GM12878 (cell line): ENCODE data around the gene NRBF2. TPM values are rescaled to one million over a fixed set of nuclear protein-coding genes. Genes with fewer than 3 reads are reported as not detected.

Experiments
- ATAC-seq: fragments of 200-7000 bp; cut with Tn5 transposase; 3 replicates; pipeline ENCODE4 v1.9.1; 2020; ENCODE audit warnings: mild to moderate bottlenecking, moderate library complexity
- BruUV-seq: library from RNA; stranded (reverse); fragments of 400-500 nt; replicated peaks from 2 replicates; lab custom pipeline; 2021; lab: Mats Ljungman, UMichigan
- CTCF ChIA-PET: fragments of 300-600 bp; sonication (Branson Sonifier 250); formaldehyde crosslinking; extraction: SDS; loops from one replicate; lab custom pipeline; 2021; ENCODE audit warnings: inconsistent platforms; lab: Yijun Ruan, JAX
- POLR2A ChIA-PET: fragments of 350-600 bp; formaldehyde crosslinking; extraction: SDS; loops from one replicate; lab custom pipeline; 2021; ENCODE audit warnings: inconsistent platforms; lab: Charles Lee
- RAD21 ChIA-PET: fragments of 300-600 bp; sonication (Branson Sonifier 250); formaldehyde crosslinking; loops from one replicate; lab custom pipeline; 2023; ENCODE audit warnings: antibody characterized with exemption; ENCODE audit not compliant: unreplicated experiment; lab: Charles Lee
- SMC1A ChIA-PET: fragments of 300-600 bp; sonication (Branson Sonifier 250); formaldehyde crosslinking; loops from one replicate; lab custom pipeline; 2023; ENCODE audit not compliant: unreplicated experiment, uncharacterized antibody; lab: Charles Lee
- DNase-seq: peaks from one replicate; pipeline ENCODE4 v3.0.0-alpha.2; 2011; ENCODE audit warnings: low read depth, low spot score
- FAIRE-seq: peaks from 3 replicates; lab custom pipeline; 2011; peaks lifted over from hg19 to GRCh38; lab: Jason Lieb, UNC
- H2AFZ ChIP-seq: 2 replicates; pipeline ENCODE4 v1.6.0; 2011; ENCODE audit warnings: low read depth, low read length, control low read depth; ENCODE audit not compliant: control insufficient read depth
- H3K27ac ChIP-seq: 2 replicates; pipeline ENCODE4 v1.5.1; 2011; ENCODE audit warnings: control low read depth; ENCODE audit not compliant: control insufficient read depth, insufficient read depth
- H3K27me3 ChIP-seq, 2 experiments: replicated peaks in 1 of 2; 2 replicates each; pipeline versions ENCODE4 v1.6.0 to v1.6.1; 2011; ENCODE audit warnings: low read length in 1 of 2; ENCODE audit not compliant: control insufficient read depth in 2 of 2, insufficient read depth in 2 of 2
- H3K36me3 ChIP-seq, 2 experiments: 2 replicates each; pipeline ENCODE4 v1.5.1; 2011; ENCODE audit warnings: low read length in 1 of 2; ENCODE audit not compliant: control insufficient read depth in 2 of 2, insufficient read depth in 2 of 2
- H3K4me1 ChIP-seq: 2 replicates; pipeline ENCODE4 v1.6.1; 2011; ENCODE audit warnings: mild to moderate bottlenecking, low read length, moderate library complexity, mixed read lengths; ENCODE audit not compliant: control insufficient read depth, insufficient read depth
- H3K4me2 ChIP-seq: 2 replicates; pipeline ENCODE4 v1.6.0; 2011; ENCODE audit warnings: control low read depth; ENCODE audit not compliant: control insufficient read depth, insufficient read depth
- H3K4me3 ChIP-seq: fragments of 200-600 bp; sonication (generic); 2 replicates; pipeline ENCODE4 v1.5.1; 2016
- H3K79me2 ChIP-seq: 2 replicates; pipeline ENCODE4 v1.6.0; 2011; ENCODE audit warnings: low read length; ENCODE audit not compliant: control insufficient read depth, insufficient read depth
- H3K9ac ChIP-seq: 2 replicates; pipeline ENCODE4 v1.8.0; 2011; ENCODE audit warnings: low read length, control low read depth, mixed read lengths; ENCODE audit not compliant: control insufficient read depth, insufficient read depth
- H3K9me3 ChIP-seq: replicated peaks from 3 replicates; pipeline ENCODE4 v1.5.1; 2011; ENCODE audit warnings: mild to moderate bottlenecking, low read length; ENCODE audit not compliant: control insufficient read depth, insufficient read depth
- H4K20me1 ChIP-seq: 2 replicates; pipeline ENCODE4 v1.6.0; 2011; ENCODE audit not compliant: control insufficient read depth, insufficient read depth
- CBFB ChIP-seq: IDR thresholded peaks from 2 replicates; pipeline ENCODE4 v1.6.1; 2016; ENCODE audit warnings: antibody characterized with exemption, low read depth
- CHD1 ChIP-seq: IDR thresholded peaks from 2 replicates; pipeline ENCODE4 v1.6.1; 2012; ENCODE audit warnings: low read depth, low read length, improper control_type of control experiment
- DPF2 ChIP-seq: fragments of 450-650 bp; IDR thresholded peaks from 2 replicates; pipeline ENCODE4 v1.6.1; 2017; ENCODE audit warnings: mild to moderate bottlenecking
- JUND ChIP-seq: IDR thresholded peaks from 2 replicates; pipeline ENCODE4 v1.6.1; 2012; ENCODE audit warnings: low read depth, mild to moderate bottlenecking, low read length, improper control_type of control experiment, moderate library complexity
- MAX ChIP-seq: IDR thresholded peaks from 2 replicates; pipeline ENCODE4 v1.6.1; 2012; ENCODE audit warnings: low read depth, low read length, improper control_type of control experiment
- MEF2A ChIP-seq: IDR thresholded peaks from 2 replicates; pipeline ENCODE4 v1.6.1; 2011; ENCODE audit warnings: low read depth, mild to moderate bottlenecking, low read length, moderate library complexity; ENCODE audit not compliant: insufficient read depth
- MYB ChIP-seq: fragments of 150-350 bp; IDR thresholded peaks from 2 replicates; pipeline ENCODE4 v1.6.1; 2014; ENCODE audit warnings: mild to moderate bottlenecking, low read depth, low read length, borderline replicate concordance
- NFYB ChIP-seq: IDR thresholded peaks from 2 replicates; pipeline ENCODE4 v1.6.1; 2011; ENCODE audit warnings: low read depth, mild to moderate bottlenecking, low read length, improper control_type of control experiment, moderate library complexity; ENCODE audit not compliant: insufficient read depth
- NRF1 ChIP-seq: conservative IDR thresholded peaks from 2 replicates; pipeline ENCODE4 v1.6.1; 2011; ENCODE audit warnings: mild to moderate bottlenecking, low read depth, low read length, improper control_type of control experiment
- RAD21 ChIP-seq: IDR thresholded peaks from 2 replicates; pipeline ENCODE4 v1.6.1; 2011; ENCODE audit warnings: mild to moderate bottlenecking, low read depth, low read length, moderate library complexity; ENCODE audit not compliant: insufficient read depth
- TARDBP ChIP-seq: IDR thresholded peaks from 2 replicates; pipeline ENCODE4 v1.6.1; 2016; ENCODE audit warnings: borderline replicate concordance
- TCF12 ChIP-seq: IDR thresholded peaks from 2 replicates; pipeline ENCODE4 v1.6.1; 2011; ENCODE audit warnings: low read depth, mild to moderate bottlenecking, low read length
- ZBTB11 ChIP-seq: fragments of 450-650 bp; formaldehyde crosslinking; IDR thresholded peaks from 2 replicates; pipeline ENCODE4 v1.5.0; 2022; ENCODE audit warnings: mild to moderate bottlenecking, missing genetic modification characterization
- WGBS: methylation state at CpG from one replicate; pipeline ENCODE4 v1.1.6; 2016; ENCODE audit warnings: low lambda C conversion rate; ENCODE audit not compliant: insufficient replicate concordance, insufficient coverage; ENCODE audit errors: missing lambda C conversion rate; 5-methylcytosine and 5-hydroxymethylcytosine counted together
- in situ Hi-C: fragments of 300-500 bp; cut with MboI; formaldehyde crosslinking; loops from 9 replicates; pipeline ENCODE4 v1.14.3; 2018; ENCODE audit warnings: mixed read lengths
- intact Hi-C: fragments of 100-400 bp; cut with micrococcal nuclease; formaldehyde crosslinking; loops from one replicate; pipeline ENCODE4 v1.14.2; 2022; ENCODE audit not compliant: unreplicated experiment
- polyA plus RNA-seq, 11 experiments: library from polyadenylated mRNA; depleted of rRNA in 4 of 11; unstranded in 6 of 11; stranded (reverse) in 5 of 11; fragments of >200 nt; fragmentation: Nextera tagmentation in 4 of 11; fragmentation: Illumina TruSeq in 1 of 11; extraction: Ambion mirVana in 4 of 11; extraction: Trizol in 1 of 11; gene quantifications; 1 replicate in 1 of 11; 2 replicates in 10 of 11; pipeline versions ENCODE4 v1.2.1 to v1.2.3, GENCODE V29; 2011 to 2016; ENCODE audit warnings: inconsistent platforms in 2 of 11, missing spikeins in 2 of 11, low read depth in 1 of 11
- total RNA-seq, 4 experiments: library from RNA; depleted of rRNA in 3 of 4; stranded (reverse); fragments of >200 nt in 3 of 4; fragmentation: Illumina TruSeq in 1 of 4; extraction: Trizol in 1 of 4; gene quantifications; 2 replicates each; pipeline versions ENCODE4 v1.2.1 to v1.2.3, GENCODE V29; 2013 to 2021
- TF ChIP-seq, protein P1 (sequence below): IDR thresholded peaks from 2 replicates; pipeline ENCODE4 v1.6.1; 2011; ENCODE audit warnings: low read depth, mild to moderate bottlenecking, low read length, moderate library complexity, borderline replicate concordance; ENCODE audit errors: extremely low read depth
- TF ChIP-seq, protein P2 (sequence below): fragments of 450-650 bp; IDR thresholded peaks from 2 replicates; pipeline ENCODE4 v1.6.1; 2017; ENCODE audit warnings: antibody characterized with exemption, mild to moderate bottlenecking, moderate library complexity
- TF ChIP-seq, protein P3 (sequence below): fragments of 450-650 bp; IDR thresholded peaks from 2 replicates; pipeline ENCODE4 v1.6.1; 2016; ENCODE audit warnings: mild to moderate bottlenecking

Gene NRBF2
- total and polyA plus RNA-seq, 10 of the 15 experiments (the other 5 are each of a cell fraction or from before 2014, with no cell fraction given): 17.8 to 39.8 (median 27.7) TPM

- CTCF ChIA-PET: interaction anchor here (0.6 to 2.8 kb wide), 2 partner anchors 53 to 570 kb away, joined by 3 to 8 read pairs; no protein-coding TSS in a partner anchor
- DNase-seq: no peak
- TF ChIP-seq TARDBP: no peak
- TF ChIP-seq TCF12: no peak
- TF ChIP-seq CHD1: no peak
- TF ChIP-seq, protein P1, sequence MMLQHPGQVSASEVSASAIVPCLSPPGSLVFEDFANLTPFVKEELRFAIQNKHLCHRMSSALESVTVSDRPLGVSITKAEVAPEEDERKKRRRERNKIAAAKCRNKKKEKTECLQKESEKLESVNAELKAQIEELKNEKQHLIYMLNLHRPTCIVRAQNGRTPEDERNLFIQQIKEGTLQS: no peak
- TF ChIP-seq, protein P2, sequence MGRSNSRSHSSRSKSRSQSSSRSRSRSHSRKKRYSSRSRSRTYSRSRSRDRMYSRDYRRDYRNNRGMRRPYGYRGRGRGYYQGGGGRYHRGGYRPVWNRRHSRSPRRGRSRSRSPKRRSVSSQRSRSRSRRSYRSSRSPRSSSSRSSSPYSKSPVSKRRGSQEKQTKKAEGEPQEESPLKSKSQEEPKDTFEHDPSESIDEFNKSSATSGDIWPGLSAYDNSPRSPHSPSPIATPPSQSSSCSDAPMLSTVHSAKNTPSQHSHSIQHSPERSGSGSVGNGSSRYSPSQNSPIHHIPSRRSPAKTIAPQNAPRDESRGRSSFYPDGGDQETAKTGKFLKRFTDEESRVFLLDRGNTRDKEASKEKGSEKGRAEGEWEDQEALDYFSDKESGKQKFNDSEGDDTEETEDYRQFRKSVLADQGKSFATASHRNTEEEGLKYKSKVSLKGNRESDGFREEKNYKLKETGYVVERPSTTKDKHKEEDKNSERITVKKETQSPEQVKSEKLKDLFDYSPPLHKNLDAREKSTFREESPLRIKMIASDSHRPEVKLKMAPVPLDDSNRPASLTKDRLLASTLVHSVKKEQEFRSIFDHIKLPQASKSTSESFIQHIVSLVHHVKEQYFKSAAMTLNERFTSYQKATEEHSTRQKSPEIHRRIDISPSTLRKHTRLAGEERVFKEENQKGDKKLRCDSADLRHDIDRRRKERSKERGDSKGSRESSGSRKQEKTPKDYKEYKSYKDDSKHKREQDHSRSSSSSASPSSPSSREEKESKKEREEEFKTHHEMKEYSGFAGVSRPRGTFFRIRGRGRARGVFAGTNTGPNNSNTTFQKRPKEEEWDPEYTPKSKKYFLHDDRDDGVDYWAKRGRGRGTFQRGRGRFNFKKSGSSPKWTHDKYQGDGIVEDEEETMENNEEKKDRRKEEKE: no peak
- no peak for TF ChIP-seq NRF1
- TF ChIP-seq ZBTB11 (CRISPR knock-in tag): no peak
- TF ChIP-seq MYB: no peak
- no peak for TF ChIP-seq RAD21
- TF ChIP-seq, protein P3, sequence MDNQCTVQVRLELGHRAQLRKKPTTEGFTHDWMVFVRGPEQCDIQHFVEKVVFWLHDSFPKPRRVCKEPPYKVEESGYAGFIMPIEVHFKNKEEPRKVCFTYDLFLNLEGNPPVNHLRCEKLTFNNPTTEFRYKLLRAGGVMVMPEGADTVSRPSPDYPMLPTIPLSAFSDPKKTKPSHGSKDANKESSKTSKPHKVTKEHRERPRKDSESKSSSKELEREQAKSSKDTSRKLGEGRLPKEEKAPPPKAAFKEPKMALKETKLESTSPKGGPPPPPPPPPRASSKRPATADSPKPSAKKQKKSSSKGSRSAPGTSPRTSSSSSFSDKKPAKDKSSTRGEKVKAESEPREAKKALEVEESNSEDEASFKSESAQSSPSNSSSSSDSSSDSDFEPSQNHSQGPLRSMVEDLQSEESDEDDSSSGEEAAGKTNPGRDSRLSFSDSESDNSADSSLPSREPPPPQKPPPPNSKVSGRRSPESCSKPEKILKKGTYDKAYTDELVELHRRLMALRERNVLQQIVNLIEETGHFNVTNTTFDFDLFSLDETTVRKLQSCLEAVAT: no peak
- TF ChIP-seq MAX: no peak
- no peak for TF ChIP-seq MEF2A
- TF ChIP-seq CBFB: no peak
- TF ChIP-seq DPF2: 0 out of 2 replicates have a peak, but pooled peaks have one; percentile 9
- TF ChIP-seq JUND: no peak
- TF ChIP-seq NFYB: 0 out of 2 replicates have a peak, but pooled peaks have one; percentile 57
Measured at GRCh38 chr10:63103971-63104409, 29.1 kb upstream of the NRBF2 start.

More at GRCh38 chr10:63103971-63104409, 29.1 kb upstream of the NRBF2 start:
- no peaks in the 10 kb centered on the region for H3K79me2 ChIP-seq
- H3K4me2 ChIP-seq: no peak overlapping the region
- BruUV-seq: no TSS peak
- WGBS: 23% methylated on average over 7 of the region's 7 CpGs
- H2AFZ ChIP-seq: no peak overlapping the region
- no peak for FAIRE-seq
- H3K27ac ChIP-seq: no peak overlapping the region
- no peaks in the 10 kb centered on the region for H4K20me1 ChIP-seq
- H3K4me3 ChIP-seq: no peak overlapping the region
- no peaks in the 10 kb centered on the region for H3K36me3 ChIP-seq
- intact Hi-C loops (no loop called here), in situ Hi-C loops (no loop called here)
- ChIA-PET SMC1A (interaction anchor here (1.0 kb wide), 1 partner anchor 34 kb away, joined by 3 read pairs; no protein-coding TSS in a partner anchor), RAD21 (no interaction called here), POLR2A (no interaction called here)
- H3K27me3 ChIP-seq: no peaks in the 10 kb centered on the region
- H3K9me3 ChIP-seq: no peaks in the 10 kb centered on the region; the same call in 2 of the 3 replicates
- no peak overlapping the region for H3K9ac ChIP-seq
- no peaks in the 10 kb centered on the region for H3K4me1 ChIP-seq
- ATAC-seq: peak; percentile 84
